ENCODE results near the gene TBL3. TPM values are rescaled to one million over a fixed set of nuclear protein-coding genes. Genes with fewer than 3 reads are reported as not detected.

The TBL3 gene
- total RNA-seq (ENCODE audit: low replicate concordance): 22.7 and 31.8 TPM in 2 replicates

GRCh38 chr16:1971796-1972489, at the start of gene TBL3:
Gene TBL3, plus strand, starts transcription at chr16:1972053. Its CDS starts 112 bp downstream, at chr16:1972165.
- peak; percentile 92 for DNase-seq (ENCODE audit: low read depth)
- no peak for TF ChIP-seq CTCF (IDR thresholded peaks at IDR 0.05; ENCODE audit: insufficient read depth, low read length)

GRCh38 chr16:1922357-1922756, 49.5 kb upstream of the TBL3 start:
- no peak for TF ChIP-seq CTCF (IDR thresholded peaks at IDR 0.05; ENCODE audit: insufficient read depth, low read length)
- no peak overlapping the region for H3K4me3 ChIP-seq (ENCODE audit: low read depth, low read length)
- DNase-seq (ENCODE audit: low read depth): no peak

More at GRCh38 chr16:1971796-1972489, at the start of gene TBL3:
- peak within 1 kb of the TSS; percentile 86 for H3K4me3 ChIP-seq (ENCODE audit: low read depth, low read length)

GRCh38 chr16:1923299-1924034, 48.4 kb upstream of the TBL3 start:
- peak; percentile 46 for DNase-seq (ENCODE audit: low read depth)
- H3K4me3 ChIP-seq (ENCODE audit: low read depth, low read length): no peak overlapping the region
- TF ChIP-seq CTCF (IDR thresholded peaks at IDR 0.05; ENCODE audit: insufficient read depth, low read length): peak; percentile 21

GRCh38 chr16:1924095-1924494, 47.8 kb upstream of the TBL3 start:
- no peak overlapping the region for H3K4me3 ChIP-seq (ENCODE audit: low read depth, low read length)
- no peak for DNase-seq (ENCODE audit: low read depth)
- TF ChIP-seq CTCF (IDR thresholded peaks at IDR 0.05; ENCODE audit: insufficient read depth, low read length): no peak

- TF ChIP-seq CTCF (IDR thresholded peaks at IDR 0.05; ENCODE audit: insufficient read depth, low read length): no peak
- H3K4me3 ChIP-seq (ENCODE audit: low read depth, low read length): no peak overlapping the region
- no peak for DNase-seq (ENCODE audit: low read depth)
These were observed 45.6 kb upstream of the TBL3 start for GRCh38 chr16:1926271-1926670.

GRCh38 chr16:1929105-1929504, 42.7 kb upstream of the TBL3 start:
- H3K4me3 ChIP-seq (ENCODE audit: low read depth, low read length): peak overlapping the region; percentile 66
- DNase-seq (ENCODE audit: low read depth): peak; percentile 12
- TF ChIP-seq CTCF (IDR thresholded peaks at IDR 0.05; ENCODE audit: insufficient read depth, low read length): no peak
